B cell (primary cell): Measurements from ENCODE around the gene RAP1GAP2. TPM values are rescaled to one million over a fixed set of nuclear protein-coding genes. Genes with fewer than 3 reads are reported as not detected.

ENCODE experiments used
- ATAC-seq: fragments of 200-7000 bp; cut with Tn5 transposase; one replicate; pipeline ENCODE4 v1.10.0; 2021; ENCODE audit warnings: low read depth, mild to moderate bottlenecking, moderate number of reproducible peaks, moderate library complexity
- CTCF ChIA-PET: fragments of 350-600 bp; sonication (Branson Sonifier 250); formaldehyde crosslinking; loops from one replicate; lab custom pipeline; 2021; ENCODE audit warnings: antibody characterized with exemption, inconsistent platforms; lab: Charles Lee
- POLR2A ChIA-PET: fragments of 350-600 bp; sonication (Branson Sonifier 250); formaldehyde crosslinking; loops from one replicate; lab custom pipeline; 2021; ENCODE audit warnings: antibody characterized with exemption; lab: Charles Lee
- DNase-seq: peaks from one replicate; pipeline ENCODE4 v3.0.0; 2013
- H2AFZ ChIP-seq: 2 replicates; pipeline ENCODE4 v1.6.1; 2012; ENCODE audit warnings: mild to moderate bottlenecking, low read depth, low read length; ENCODE audit not compliant: insufficient read depth, poor library complexity, severe bottlenecking
- H3K27ac ChIP-seq, 2 donors: 1 replicate in 1 of 2; 2 replicates in 1 of 2; pipeline ENCODE4 v1.5.1; 2012 to 2013; ENCODE audit warnings: low read length in 2 of 2, mild to moderate bottlenecking in 2 of 2, moderate library complexity in 1 of 2
- H3K27me3 ChIP-seq, 4 experiments: fragments of 200-600 bp in 1 of 4; sonication (generic) in 1 of 4; replicated peaks in 1 of 4; 1 replicate in 2 of 4; 2 replicates in 2 of 4; pipeline versions ENCODE4 v1.6.1 to v1.7.0; 2013 to 2016; ENCODE audit warnings: low read length in 3 of 4, mild to moderate bottlenecking in 2 of 4, mixed read lengths in 1 of 4, moderate library complexity in 1 of 4; ENCODE audit not compliant: insufficient read depth in 4 of 4, control insufficient read depth in 3 of 4; ENCODE audit errors: control extremely low read depth in 1 of 4
- H3K36me3 ChIP-seq, 2 experiments: replicated peaks in 1 of 2; 1 replicate in 1 of 2; 2 replicates in 1 of 2; pipeline versions ENCODE4 v1.6.1 to v1.7.1; 2013; ENCODE audit warnings: low read length in 1 of 2; ENCODE audit not compliant: insufficient read depth in 2 of 2, control insufficient read depth in 1 of 2; ENCODE audit errors: control extremely low read depth in 1 of 2, extremely low read depth in 1 of 2
- H3K4me1 ChIP-seq, 2 donors: fragments of 200-600 bp in 1 of 2; sonication (generic) in 1 of 2; 1 replicate in 1 of 2; 2 replicates in 1 of 2; pipeline versions ENCODE4 v1.5.1 to v1.6.1; 2013 to 2017; ENCODE audit warnings: low read length in 2 of 2; ENCODE audit not compliant: control insufficient read depth in 2 of 2, insufficient read depth in 2 of 2
- H3K4me2 ChIP-seq: replicated peaks from 2 replicates; pipeline ENCODE3; 2012; ENCODE audit warnings: mild to moderate bottlenecking, low read depth, low read length; ENCODE audit not compliant: poor library complexity, severe bottlenecking
- H3K4me3 ChIP-seq, 5 experiments: fragments of 200-600 bp in 1 of 5; sonication (generic) in 1 of 5; 1 replicate in 3 of 5; 2 replicates in 2 of 5; pipeline versions ENCODE4 v1.5.1 to v1.7.0; 2011 to 2016; ENCODE audit warnings: low read length in 4 of 5, mild to moderate bottlenecking in 4 of 5, low read depth in 2 of 5, control low read depth in 1 of 5, moderate library complexity in 1 of 5; ENCODE audit not compliant: insufficient read depth in 1 of 5; ENCODE audit errors: control extremely low read depth in 1 of 5, extremely low read depth in 1 of 5
- H3K79me2 ChIP-seq: fragments of 200-600 bp; sonication (generic); one replicate; pipeline ENCODE4 v1.6.0; 2016; ENCODE audit warnings: low read length; ENCODE audit not compliant: control insufficient read depth, insufficient read depth
- H3K9ac ChIP-seq: fragments of 200-600 bp; sonication (generic); 2 replicates; pipeline ENCODE4 v1.6.1; 2017; ENCODE audit warnings: mild to moderate bottlenecking, low read length, moderate library complexity
- H3K9me3 ChIP-seq, 3 donors: one replicate each; pipeline versions ENCODE4 v1.6.1 to v1.7.1; 2013; ENCODE audit warnings: low read length in 2 of 3; ENCODE audit not compliant: control insufficient read depth in 2 of 3, insufficient read depth in 1 of 3; ENCODE audit errors: control extremely low read depth in 1 of 3
- H4K20me1 ChIP-seq: 2 replicates; pipeline ENCODE4 v1.6.0; 2012; ENCODE audit warnings: mild to moderate bottlenecking, low read length; ENCODE audit not compliant: insufficient read depth, control insufficient read depth, poor library complexity, severe bottlenecking
- H3K27ac Mint-ChIP-seq: one replicate; pipeline ENCODE4 v1.8.0; 2021; ENCODE audit warnings: mixed read lengths
- H3K27me3 Mint-ChIP-seq: one replicate; pipeline ENCODE4 v1.8.0; 2021; ENCODE audit warnings: mixed read lengths
- H3K4me1 Mint-ChIP-seq: one replicate; pipeline ENCODE4 v1.8.0; 2021; ENCODE audit warnings: mixed read lengths
- H3K4me3 Mint-ChIP-seq: one replicate; pipeline ENCODE4 v1.8.0; 2021; ENCODE audit warnings: mixed read lengths
- H3K9me3 Mint-ChIP-seq: one replicate; pipeline ENCODE4 v1.8.0; 2022; ENCODE audit warnings: mixed read lengths; ENCODE audit not compliant: insufficient read depth
- CTCF ChIP-seq: fragments of 200-600 bp; IDR thresholded peaks from one replicate; pipeline ENCODE4 v1.8.0; 2022; ENCODE audit warnings: antibody characterized with exemption, mild to moderate bottlenecking
- EZH2 ChIP-seq: IDR thresholded peaks from 2 replicates; pipeline ENCODE4 v1.6.1; 2012; ENCODE audit warnings: borderline replicate concordance, low read depth, mild to moderate bottlenecking, moderate library complexity, low read length; ENCODE audit not compliant: insufficient read depth, poor library complexity, severe bottlenecking
- WGBS: methylation state at CpG from one replicate; pipeline ENCODE4 v1.1.5; 2013; ENCODE audit warnings: missing lambda C conversion rate; ENCODE audit not compliant: insufficient coverage; 5-methylcytosine and 5-hydroxymethylcytosine counted together
- intact Hi-C: fragments of 100-400 bp; cut with micrococcal nuclease; formaldehyde crosslinking; loops from one replicate; pipeline ENCODE4 v1.10.0; 2022
- polyA plus RNA-seq: library from polyadenylated mRNA; depleted of rRNA; stranded (reverse); fragments of >200 nt; gene quantifications from 2 replicates; pipeline ENCODE4 v1.2.3, GENCODE V29; 2012
- total RNA-seq, 2 donors: library from RNA; stranded (reverse); fragments of 120-200 nt in 1 of 2; gene quantifications; 1 replicate in 1 of 2; 2 replicates in 1 of 2; pipeline versions ENCODE4 v1.2.3 to v1.2.4, GENCODE V29; 2013 to 2022

RAP1GAP2 gene
- total and polyA plus RNA-seq, 2 donors (not counting 1 experiment from before 2014, with no cell fraction given): 14.9 to 16.4 TPM

GRCh38 chr17:2894782-2895181 is 98.5 kb downstream of the RAP1GAP2 start:
- ATAC-seq (no peak), DNase-seq (no peak)
- no peak overlapping the region for H3K27ac Mint-ChIP-seq
- no peak overlapping the region for H2AFZ ChIP-seq
- 89% methylated on average over 17 of the region's 17 CpGs for WGBS
- H3K9ac ChIP-seq: no peak overlapping the region
- no peaks in the 10 kb centered on the region for H3K9me3 ChIP-seq
- intact Hi-C loops: no loop called here
- H4K20me1 ChIP-seq: peaks cover 7% of the 10 kb centered on the region
- H3K4me3 Mint-ChIP-seq: no peak overlapping the region
- no peaks in the 10 kb centered on the region for H3K4me1 ChIP-seq
- H3K4me2 ChIP-seq: no peak overlapping the region
- H3K4me1 Mint-ChIP-seq: no peaks in the 10 kb centered on the region
- TF ChIP-seq CTCF (no peak), EZH2 (no peak)
- H3K9me3 Mint-ChIP-seq: no peaks in the 10 kb centered on the region
- POLR2A ChIA-PET: no interaction called here
- H3K27me3 Mint-ChIP-seq: no peaks in the 10 kb centered on the region
- H3K79me2 ChIP-seq: peaks cover 10% of the 10 kb centered on the region
- CTCF ChIA-PET: no interaction called here
- H3K4me3 ChIP-seq: no peak overlapping the region
- no peak overlapping the region for H3K27ac ChIP-seq
- H3K27me3 ChIP-seq: no peaks in the 10 kb centered on the region
- peaks cover 0 to 4% of the 10 kb centered on the region in 2 experiments for H3K36me3 ChIP-seq

- Histone ChIP-seq H3K9ac (no peak overlapping the region), H3K4me2 (no peak overlapping the region), H4K20me1 (peaks cover 16% of the 10 kb centered on the region), H3K27ac (no peak overlapping the region), H3K79me2 (peaks cover 14% of the 10 kb centered on the region), H3K4me3 (no peak overlapping the region), H2AFZ (no peak overlapping the region), H3K9me3 (peaks cover 0 to 6% (median 0%) of the 10 kb centered on the region in 3 donors), H3K4me1 (no peaks in the 10 kb centered on the region), H3K27me3 (no peaks in the 10 kb centered on the region), H3K36me3 (peaks cover 0 to 1% of the 10 kb centered on the region in 2 experiments)
- Mint-ChIP-seq H3K4me3 (no peak overlapping the region), H3K27ac (no peak overlapping the region), H3K27me3 (no peaks in the 10 kb centered on the region), H3K9me3 (no peaks in the 10 kb centered on the region), H3K4me1 (no peaks in the 10 kb centered on the region)
- ChIA-PET CTCF (no interaction called here), POLR2A (interaction anchor here (0.6 kb wide), 1 partner anchor 104 kb away, joined by 4 read pairs; no protein-coding TSS in a partner anchor)
- TF ChIP-seq EZH2: no peak
- no peak for TF ChIP-seq CTCF
- no peak for DNase-seq
- 96% methylated on average over 3 of the region's 11 CpGs for WGBS
- no peak for ATAC-seq
- intact Hi-C loops: no loop called here
These were observed 101.4 kb downstream of the RAP1GAP2 start for GRCh38 chr17:2897605-2898004.
